GM21381 (cell line): ENCODE measurements around the gene MBNL2.

ENCODE experiments used
- ATAC-seq: cut with Tn5 transposase; IDR thresholded peaks from one replicate; pipeline ENCODE4 v1.9.1; 2021; ENCODE audit warnings: mild to moderate bottlenecking, moderate library complexity; ENCODE audit not compliant: unreplicated experiment

The MBNL2 gene

DNA sequence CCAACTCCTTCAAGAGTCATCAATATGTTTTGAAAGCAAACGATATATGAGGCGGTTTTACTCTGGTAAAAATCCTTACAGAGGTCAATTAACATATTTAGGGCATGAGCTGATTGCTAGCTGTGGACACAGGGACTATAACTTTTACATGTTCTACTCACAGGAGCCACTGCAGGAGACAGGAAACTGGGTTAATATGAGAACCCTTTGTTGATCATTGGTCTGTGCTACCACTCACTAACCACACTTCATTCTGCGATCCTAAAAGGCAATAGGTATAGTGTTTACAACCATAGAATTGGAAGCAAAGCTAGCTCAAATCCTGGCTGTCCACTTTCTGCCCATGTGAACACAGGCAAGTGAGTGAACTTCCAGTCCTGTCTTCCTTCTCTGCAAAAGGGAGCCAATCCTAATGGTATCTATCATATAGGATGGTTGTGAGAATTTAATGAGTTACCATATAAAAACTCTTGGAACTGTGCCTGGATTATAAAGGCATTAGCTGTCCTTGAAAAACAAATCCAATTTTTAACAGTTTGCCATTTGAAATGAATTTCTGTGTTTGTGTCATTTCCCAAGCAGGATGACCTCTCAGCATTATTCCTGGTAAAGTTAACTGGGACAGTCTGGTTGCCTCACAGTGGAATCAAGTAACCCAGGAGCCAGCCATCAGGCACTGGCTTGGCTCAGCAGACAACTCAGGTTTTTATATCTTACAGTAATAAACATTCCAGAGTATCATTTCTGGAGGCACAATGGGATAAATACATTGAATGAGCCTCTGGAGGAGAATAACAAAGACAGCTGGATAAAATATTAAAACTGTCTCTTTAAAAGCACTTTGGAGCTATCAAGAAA, 182.0 kb downstream of the MBNL2 start:
- no peak for ATAC-seq

DNA sequence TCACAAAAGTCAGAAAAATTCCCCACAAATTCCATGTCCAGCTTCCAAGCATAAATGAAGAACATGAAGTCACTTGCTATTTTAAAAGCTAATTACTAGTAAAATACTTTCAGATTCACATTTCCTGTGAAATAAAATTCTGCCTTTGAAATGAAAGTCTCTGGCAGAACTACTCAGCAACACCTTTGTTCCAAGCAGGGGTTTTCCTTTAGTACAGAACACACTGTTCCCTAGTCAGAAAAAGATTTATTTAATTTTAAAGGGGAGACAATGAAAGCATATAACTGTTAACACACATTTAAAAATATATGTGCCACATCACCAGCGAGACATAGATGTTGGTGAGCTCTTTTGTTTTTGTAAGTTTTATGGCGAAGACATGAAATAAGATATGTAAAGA, 185.4 kb downstream of the MBNL2 start:
- ATAC-seq: no peak

DNA sequence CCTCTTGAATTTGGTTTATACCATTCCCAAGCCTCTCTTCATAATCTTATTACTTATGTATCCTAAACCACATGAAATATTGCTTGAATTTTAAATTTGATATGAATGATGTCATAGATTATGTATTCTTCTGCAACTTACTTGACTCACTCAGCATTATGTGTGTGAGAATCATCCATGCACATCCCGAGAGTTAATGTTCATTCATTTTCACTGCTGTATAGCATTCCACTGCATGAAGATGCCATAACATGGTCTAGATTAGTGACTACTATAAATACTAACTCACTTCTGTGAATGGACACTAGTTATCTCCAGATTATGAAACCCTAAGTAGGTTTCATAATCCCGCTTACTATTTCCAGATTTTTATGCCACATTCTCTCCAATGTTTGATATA, 186.8 kb downstream of the MBNL2 start:
- no peak for ATAC-seq

DNA sequence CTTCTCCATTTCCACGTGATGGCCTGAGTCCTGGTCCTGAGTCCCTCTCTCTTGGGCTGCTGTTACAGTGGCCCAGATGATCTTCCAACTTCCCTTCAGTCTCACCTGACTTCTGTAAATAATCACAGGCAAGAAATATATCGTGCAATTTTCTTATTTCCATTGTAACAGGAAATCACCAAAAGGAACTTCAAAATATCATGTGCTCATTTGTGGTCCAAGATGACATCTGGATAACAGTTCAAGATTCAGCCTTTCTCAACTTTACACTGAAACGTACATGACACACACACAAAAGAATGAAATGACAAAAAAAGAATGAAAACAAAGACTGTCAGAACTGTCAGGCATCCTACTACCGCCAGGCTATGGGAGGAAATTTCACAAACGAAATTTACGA, 189.9 kb downstream of the MBNL2 start:
- no peak for ATAC-seq

DNA sequence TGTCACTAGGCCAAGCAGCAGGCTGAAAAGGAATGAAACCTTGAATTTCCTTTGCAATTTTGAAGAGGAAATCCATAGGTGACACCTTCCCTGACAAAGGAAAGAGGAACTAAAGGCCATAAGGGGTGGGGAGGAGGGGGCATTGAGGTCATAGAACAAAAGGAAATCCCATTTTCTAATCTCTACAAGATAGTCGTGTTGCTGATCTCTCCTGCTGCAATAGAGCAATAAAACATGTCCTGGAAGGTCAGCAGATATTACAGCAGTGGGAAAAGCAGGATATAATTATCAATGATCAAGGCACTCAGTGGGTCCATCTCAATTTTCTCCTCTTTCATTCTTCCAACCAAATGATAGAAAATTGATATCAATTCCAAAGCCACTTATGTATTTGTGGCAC, 191.6 kb downstream of the MBNL2 start:
- ATAC-seq: no peak

DNA sequence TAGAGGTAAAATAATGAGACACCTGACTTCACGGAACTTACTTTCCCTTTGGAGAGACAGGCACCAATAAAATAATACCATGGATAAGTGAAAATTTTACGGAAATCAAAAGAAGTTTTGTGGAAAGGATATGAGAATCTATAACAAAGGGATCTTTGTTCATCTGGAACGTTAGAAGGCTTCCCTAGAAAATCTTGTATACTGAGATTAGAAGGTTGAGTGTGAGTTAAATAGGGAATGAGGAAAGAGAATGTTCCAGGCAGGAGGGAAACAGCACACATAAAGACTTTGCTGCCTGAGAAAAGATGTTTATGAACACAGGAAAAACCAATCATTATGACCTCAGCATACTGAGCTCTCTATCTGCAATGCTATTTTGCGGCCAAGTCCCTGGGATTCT, 192.3 kb downstream of the MBNL2 start:
- no peak for ATAC-seq

DNA sequence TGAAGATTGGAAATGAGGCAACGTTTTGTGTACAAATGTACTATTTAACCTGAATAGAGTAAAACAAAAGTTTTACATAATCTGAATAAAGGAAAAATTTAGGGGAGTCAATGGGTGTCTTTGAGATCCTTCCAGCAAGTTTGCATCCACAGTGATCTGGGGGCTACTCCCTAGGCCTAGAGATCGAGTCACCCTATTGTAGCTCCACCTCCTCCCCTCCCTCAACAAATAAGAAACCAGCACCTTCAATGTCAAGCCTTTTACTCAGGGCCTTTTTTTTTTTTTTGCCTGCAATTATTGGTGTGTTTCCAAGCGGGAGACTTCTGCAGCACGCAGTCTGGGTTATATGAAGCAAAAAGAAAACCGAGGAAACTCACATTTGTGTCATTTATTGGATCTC, 195.6 kb downstream of the MBNL2 start:
- ATAC-seq: no peak

DNA sequence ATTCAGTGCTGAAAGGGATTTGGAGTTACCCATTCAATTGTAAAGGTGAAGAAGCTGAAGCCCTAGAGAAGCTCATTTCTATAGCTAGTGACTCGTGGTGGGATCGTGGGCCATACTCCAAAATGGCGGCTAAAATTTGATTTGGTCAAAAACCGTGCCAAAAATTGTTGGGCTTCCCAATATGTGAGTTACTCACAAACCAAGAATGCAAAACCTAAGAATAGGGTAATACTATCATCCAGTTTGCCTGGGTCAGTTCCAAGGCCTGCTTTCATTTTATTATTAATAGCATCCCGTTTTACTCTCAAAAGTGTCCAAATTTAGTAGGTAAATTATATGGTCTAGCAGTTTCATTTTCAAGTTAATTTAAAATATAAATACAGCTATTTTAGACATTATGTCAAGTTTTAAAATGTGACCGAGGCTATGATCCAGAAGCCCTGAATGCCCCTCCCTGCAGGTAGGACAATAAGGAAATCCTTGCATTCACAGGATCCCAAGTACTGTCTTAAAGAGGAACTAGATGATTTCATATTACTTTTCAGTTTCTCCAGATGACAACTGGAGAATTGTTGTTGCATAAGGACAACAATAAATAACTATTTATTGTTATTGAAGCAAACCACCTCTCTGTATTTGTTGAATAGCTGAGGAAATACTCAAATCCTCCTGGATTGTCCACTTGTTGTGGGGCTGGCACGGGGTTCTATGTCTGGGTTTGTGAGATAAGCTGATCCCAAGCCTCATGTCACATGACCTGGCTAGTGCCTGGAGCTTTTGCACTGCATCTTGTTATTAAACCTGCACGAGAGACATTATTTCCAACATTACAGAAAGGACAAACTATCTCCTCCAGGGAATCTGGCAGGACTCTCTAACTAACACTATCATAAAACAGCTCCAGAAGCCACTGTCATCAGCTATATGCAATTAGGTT, 200.3 kb downstream of the MBNL2 start:
- ATAC-seq: no peak

DNA sequence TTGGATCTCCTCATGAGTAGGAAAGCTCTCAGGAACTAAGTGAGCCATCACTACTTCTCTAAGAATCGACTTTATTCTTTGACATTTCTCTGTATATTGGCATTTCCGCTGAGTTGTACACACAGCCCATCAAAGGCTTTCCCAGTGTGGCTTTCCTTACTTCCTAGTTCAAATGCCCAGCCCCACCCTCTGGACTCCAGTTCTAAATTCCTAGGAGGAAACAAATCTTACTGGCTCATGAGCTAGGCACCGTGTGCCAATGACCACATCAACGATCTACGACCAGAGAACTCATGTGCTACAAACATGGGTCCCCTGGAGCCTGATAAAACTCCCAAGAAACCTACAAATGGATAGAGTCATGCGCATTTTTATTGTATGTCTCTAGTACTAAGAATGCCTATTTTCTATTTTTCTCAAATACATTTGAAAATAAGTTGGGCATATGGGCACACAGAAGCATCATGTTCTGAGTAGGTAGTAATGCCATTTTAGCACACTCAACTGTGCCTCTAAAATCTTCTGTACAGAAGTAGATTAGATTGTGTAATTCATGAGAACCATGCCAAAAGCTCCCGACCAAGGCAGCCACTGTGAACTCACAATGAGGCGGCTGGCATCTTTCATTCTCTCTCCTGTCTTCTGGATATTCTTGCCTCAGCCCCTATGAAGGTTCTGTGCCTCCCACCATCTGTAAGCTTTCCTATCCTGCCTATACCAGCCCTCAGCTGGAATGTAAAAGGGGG, 201.3 kb downstream of the MBNL2 start:
- ATAC-seq: no peak

DNA sequence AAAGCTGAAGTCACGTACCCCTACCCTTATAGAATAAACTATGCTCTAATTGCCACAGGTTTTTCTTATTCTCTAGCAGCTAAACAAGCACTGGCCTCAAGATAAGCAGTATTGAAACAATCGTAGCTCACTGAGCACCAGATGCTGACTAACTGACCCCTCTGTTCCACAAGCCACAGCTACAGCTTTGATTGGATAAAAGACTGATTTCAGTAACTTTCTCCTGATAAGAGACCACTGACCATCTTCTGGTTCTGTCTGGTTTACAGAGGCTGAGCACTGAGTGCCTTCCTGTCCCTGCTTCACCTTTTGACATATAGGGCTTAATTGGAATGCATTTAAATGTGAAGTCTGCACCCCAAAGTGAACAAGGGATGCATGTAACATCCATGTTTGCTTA, 203.5 kb downstream of the MBNL2 start:
- no peak for ATAC-seq

DNA sequence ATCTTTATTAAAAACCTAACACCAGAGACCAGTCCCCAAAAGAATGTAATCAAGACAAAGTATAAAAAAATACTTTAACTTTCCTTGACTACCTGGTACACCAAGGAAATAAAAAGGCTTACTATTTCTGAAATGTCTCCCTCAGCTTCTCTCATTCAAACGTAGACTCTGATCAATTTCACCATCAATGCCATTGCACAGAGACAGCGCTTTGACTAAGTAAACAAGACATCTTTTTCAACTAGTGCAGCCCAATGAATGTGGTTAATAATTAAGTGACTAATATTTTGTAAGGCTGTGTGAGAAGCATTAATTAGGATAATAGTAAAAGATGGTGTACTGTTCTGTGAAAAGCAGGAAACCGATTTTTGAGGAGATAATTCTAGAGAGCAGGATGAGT, 204.6 kb downstream of the MBNL2 start:
- no peak for ATAC-seq

DNA sequence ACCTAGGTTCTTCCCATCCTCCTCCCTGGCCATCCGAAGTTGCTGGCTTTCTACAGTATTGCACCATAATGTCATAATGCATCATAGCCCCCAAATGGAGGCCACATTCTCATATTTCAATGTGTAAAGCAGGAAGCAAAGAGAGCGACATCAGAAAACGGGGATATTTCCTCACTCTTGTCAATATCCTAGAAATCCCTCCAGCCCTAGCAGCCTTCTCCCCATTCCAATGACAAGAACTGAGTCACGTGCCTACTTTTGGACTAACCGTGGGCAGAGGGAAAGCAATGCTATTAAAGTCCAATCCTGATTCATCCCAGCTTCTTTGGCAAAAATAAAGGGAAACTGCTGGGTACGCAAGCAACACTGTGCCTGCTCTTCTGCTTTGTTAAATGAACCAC, 207.5 kb downstream of the MBNL2 start:
- no peak for ATAC-seq

DNA sequence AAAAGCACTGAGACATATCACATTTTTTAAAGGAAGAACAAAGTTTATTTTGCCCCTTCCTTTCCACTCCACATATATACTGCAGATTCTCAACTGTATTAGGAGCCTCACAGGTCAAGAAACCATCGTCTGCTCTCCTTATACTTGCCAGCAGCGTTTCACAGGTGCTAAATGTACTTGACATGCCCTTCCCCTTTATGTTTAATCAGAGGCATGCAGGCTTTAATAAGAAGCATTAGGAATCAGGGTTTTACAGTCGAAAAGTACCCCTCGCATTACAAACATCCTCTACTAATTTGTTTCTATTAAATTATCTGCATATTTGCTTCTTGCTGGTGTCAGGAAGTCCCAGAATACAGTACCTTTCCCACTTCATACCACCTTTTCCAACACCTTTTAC, 208.2 kb downstream of the MBNL2 start:
- ATAC-seq: no peak

DNA sequence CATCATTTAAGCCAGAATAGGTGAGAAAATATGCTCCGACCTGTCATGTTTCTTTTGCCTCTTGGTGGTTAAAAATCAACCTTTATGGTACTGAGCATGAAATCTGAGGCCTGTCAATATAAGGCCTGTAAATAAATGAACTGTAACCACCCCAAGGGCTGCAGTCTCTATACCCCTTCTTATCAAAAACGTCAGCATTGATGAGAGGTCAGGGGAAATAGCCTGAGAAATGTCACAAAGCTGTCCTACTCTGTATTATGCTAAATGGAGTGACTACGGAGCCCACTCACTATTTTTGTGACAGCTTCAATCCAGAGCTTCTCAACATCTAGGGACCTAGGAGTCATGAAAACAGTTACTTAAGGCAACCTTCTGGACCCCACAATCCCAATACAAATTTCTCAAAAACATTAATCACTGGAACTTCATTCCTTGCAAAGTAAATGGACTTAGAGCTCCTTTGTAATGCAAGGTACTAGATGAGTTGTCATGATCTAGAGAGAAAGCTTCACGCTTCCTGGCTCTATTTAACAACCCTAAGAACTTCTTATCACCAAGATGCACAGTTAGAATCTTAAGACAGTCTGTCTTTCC, 209.1 kb downstream of the MBNL2 start:
- ATAC-seq: no peak

DNA sequence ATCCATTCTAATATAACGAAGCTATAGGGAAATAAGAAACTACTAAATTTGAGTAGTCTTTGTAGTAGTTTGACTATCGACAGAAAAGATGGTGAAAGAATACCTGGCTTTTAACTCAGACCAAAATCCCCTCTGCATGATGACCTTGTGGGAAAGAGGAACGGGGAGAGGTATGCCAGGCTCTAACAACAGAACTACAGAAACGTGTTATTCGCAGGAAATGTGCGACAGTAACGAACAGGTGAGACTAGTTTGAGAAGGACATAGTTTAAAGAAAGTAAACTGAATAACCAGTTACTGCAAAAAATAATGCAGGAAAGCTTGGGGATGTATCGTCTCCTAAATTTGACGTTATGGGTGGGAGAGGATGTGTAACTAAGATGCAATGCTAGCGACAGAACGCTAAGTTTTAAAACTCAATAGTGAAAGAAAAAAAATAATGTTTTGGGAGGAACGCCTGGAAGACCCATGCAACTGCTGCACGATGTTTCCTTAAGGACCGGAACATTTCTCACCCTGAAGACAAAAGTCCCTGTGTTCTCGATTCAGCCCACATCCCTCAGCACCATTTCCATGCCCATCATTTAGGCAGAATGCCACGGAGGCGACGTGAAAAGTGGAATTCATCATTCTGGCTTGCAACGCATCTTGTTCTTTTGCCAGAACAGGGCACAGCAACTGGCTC, 210.2 kb downstream of the MBNL2 start:
- ATAC-seq: no peak

DNA sequence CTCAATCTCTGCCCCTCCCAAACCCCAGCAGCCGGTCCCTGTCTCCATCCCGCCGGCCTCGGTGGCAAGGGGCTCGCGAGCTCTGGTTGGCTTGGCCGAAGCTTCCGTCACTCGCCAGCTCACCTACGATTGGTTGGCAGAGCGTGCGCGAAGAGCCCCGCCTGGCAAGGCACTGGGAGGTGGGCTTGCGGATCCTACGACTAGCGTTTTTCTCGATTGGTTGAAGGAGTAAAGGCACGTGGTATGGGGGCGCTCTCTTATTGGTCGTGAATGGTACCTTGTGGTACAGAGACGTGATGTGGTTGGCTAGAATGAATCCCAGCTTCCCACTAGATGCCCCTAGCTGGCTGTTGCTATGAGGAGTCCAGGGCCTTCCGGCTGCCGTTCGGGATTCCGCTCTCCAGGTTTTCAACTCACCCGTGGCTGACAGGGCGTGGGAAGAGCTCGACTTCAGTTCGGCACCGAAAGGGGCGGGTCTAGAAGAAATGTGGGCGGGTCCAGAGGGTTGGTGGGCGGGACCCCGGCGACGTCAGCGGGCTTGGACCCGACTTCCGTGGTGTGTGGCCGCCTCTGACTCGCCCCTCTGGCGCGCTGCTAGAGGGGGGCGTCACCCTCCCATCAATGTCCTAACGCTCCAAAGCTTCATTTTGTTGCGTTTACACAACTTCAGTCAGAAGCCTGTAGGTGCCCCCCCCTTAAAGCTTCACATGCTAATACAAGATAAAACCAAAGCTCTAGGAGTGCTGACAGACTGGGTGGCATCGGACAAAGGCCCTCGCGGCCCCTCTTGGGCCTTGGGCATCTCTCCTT, 211.0 kb downstream of the MBNL2 start:
- ATAC-seq: peak; percentile 72

DNA sequence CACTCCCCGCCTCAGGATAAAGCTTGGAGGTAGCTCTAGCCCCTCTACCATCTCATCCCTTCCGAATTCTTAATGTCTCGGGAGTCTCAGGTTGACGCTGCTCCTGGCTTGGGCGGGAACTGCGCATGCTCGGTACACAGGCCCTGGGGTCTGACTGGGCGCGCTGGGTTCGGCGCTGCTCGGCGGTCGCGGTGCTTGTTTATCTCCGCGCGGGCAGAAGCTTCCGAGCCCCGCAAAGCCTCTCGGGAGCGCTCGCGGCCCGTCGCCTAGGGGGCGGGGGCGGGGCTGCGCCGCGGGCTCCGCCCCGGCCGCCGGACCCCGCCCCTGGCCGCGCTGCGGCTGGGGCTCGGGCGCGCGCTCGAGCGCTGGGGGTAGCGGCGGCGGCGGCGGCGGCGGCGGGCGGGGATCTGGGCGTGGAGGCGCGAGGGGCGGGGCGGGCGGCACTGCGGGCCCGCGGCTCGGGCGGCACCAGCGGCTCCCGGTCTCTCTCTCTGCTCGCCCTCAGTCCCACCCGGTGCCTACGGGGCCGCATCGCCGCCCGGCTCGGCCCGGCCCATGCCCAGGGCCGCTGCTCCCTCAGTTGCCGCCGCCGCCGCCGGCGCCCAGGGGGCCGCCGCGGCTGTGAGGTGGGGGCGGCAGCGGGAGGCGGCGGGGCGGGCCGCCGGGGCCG, 211.7 kb downstream of the MBNL2 start, which contains the start of gene RAP2A:
Gene RAP2A (plus strand): TSS at position 443 of the 670 bp plus-strand sequence. CDS start 302 bp downstream, outside the sequence.
- peak; percentile 44 for ATAC-seq

DNA sequence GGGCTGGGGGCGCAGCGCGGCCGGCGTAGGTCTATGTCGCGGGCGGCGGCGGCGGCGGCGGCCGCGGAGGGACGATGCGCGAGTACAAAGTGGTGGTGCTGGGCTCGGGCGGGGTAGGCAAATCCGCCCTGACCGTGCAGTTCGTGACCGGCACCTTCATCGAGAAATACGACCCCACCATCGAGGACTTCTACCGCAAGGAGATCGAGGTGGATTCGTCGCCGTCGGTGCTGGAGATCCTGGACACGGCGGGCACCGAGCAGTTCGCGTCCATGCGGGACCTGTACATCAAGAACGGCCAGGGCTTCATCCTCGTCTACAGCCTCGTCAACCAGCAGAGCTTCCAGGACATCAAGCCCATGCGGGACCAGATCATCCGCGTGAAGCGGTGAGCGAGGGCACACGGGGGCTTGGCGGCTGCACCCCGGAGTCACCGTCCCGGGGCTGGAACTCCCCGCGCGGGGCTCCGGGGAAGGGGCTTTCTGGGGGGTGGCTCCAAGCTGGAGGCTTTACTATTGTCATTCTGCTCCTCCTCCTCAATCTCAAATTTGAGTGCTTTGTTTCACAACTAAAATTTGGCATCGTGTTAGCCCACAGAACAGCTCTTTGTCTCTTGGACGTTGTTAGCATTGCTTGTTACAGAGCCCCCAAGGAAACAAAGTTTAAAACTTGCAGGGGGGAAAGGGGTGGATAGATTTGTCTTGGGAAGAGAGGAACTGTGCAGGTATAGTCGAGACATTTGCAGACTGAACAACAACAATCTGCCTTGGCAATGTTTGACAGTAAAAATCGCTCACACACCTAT, 212.5 kb downstream of the MBNL2 start:
- ATAC-seq: peak; percentile 1
